MM.1S (cell line): ENCODE measurements around the gene LAX1.
A peak's percentile ranks its signal among the peaks of the same experiment; 100 is the strongest.

Experiments
- DNase-seq: peaks from one replicate; pipeline ENCODE4 v3.0.0-alpha.2; 2015
- H2AFZ ChIP-seq: fragments of 300-600 bp; sonication (generic); 2 replicates; pipeline ENCODE4 v1.6.0; 2016; ENCODE audit warnings: antibody characterized with exemption, low read length
- H3F3A ChIP-seq: fragments of 300-600 bp; sonication (generic); 2 replicates; pipeline ENCODE4 v1.6.1; 2016; ENCODE audit warnings: mild to moderate bottlenecking, antibody characterized with exemption, low read length, moderate library complexity, mixed read lengths; ENCODE audit not compliant: insufficient read depth
- H3K27ac ChIP-seq: fragments of 300-600 bp; sonication (generic); 2 replicates; pipeline ENCODE4 v1.5.1; 2016; ENCODE audit warnings: mild to moderate bottlenecking, low read length
- H3K27me3 ChIP-seq: fragments of 300-600 bp; sonication (generic); replicated peaks from 2 replicates; pipeline ENCODE4 v1.6.0; 2016; ENCODE audit warnings: low read length; ENCODE audit not compliant: insufficient read depth
- H3K36me3 ChIP-seq: fragments of 300-600 bp; sonication (generic); replicated peaks from 2 replicates; pipeline ENCODE4 v1.6.1; 2016; ENCODE audit warnings: mild to moderate bottlenecking, low read length, mixed read lengths; ENCODE audit not compliant: insufficient read depth
- H3K4me1 ChIP-seq: fragments of 300-600 bp; sonication (generic); 2 replicates; pipeline ENCODE4 v1.6.1; 2016; ENCODE audit warnings: low read length, mixed read lengths
- H3K4me2 ChIP-seq: fragments of 300-600 bp; sonication (generic); 2 replicates; pipeline ENCODE4 v1.6.0; 2016; ENCODE audit warnings: low read depth, low read length
- H3K4me3 ChIP-seq: fragments of 300-600 bp; sonication (generic); 2 replicates; pipeline ENCODE4 v1.5.1; 2016; ENCODE audit warnings: low read length, mixed read lengths
- H3K79me2 ChIP-seq: fragments of 300-600 bp; sonication (generic); 2 replicates; pipeline ENCODE4 v1.6.1; 2016; ENCODE audit warnings: mixed run types, low read length, mixed read lengths
- H3K9ac ChIP-seq: fragments of 300-600 bp; sonication (generic); 2 replicates; pipeline ENCODE4 v1.6.1; 2016; ENCODE audit warnings: low read length, mixed read lengths
- H3K9me2 ChIP-seq: fragments of 300-600 bp; sonication (generic); replicated peaks from 2 replicates; pipeline ENCODE4 v1.6.1; 2016; ENCODE audit warnings: mild to moderate bottlenecking, low read length, mixed read lengths; ENCODE audit not compliant: insufficient read depth
- H3K9me3 ChIP-seq: fragments of 300-600 bp; sonication (generic); replicated peaks from 2 replicates; pipeline ENCODE4 v1.6.1; 2016; ENCODE audit warnings: mild to moderate bottlenecking, low read length, mixed read lengths; ENCODE audit not compliant: insufficient read depth
- H4K20me1 ChIP-seq: fragments of 300-600 bp; sonication (generic); 2 replicates; pipeline ENCODE4 v1.6.1; 2016; ENCODE audit warnings: mild to moderate bottlenecking, low read length, moderate library complexity, mixed read lengths; ENCODE audit not compliant: insufficient read depth
- CTCF ChIP-seq: fragments of 300-600 bp; sonication (generic); IDR thresholded peaks from 2 replicates; pipeline ENCODE4 v1.5.1; 2016; ENCODE audit warnings: antibody characterized with exemption, low read length, mixed read lengths
- EZH2 ChIP-seq: fragments of 300-600 bp; sonication (generic); optimal IDR thresholded peaks from 2 replicates; pipeline ENCODE3; 2017; ENCODE audit warnings: low read depth, mild to moderate bottlenecking, antibody characterized with exemption, low read length, mixed read lengths
- EZH2phosphoT487 ChIP-seq: fragments of 300-600 bp; sonication (generic); IDR thresholded peaks from 2 replicates; pipeline ENCODE4 v1.6.1; 2018; ENCODE audit warnings: antibody characterized with exemption, low read length

Gene LAX1

GRCh38 chr1:203795441-203796235, 30.7 kb downstream of the LAX1 start, which contains the start of the genes ZBED6 and ZC3H11A:
TSS of gene ZBED6 (plus strand) at chr1:203795623. CDS start at chr1:203797523, 1,900 bp downstream.
TSS of gene ZC3H11A (plus strand) at chr1:203795623. CDS start at chr1:203817071, 21,448 bp downstream.
- no peaks in the 10 kb centered on the region for H3K27me3 ChIP-seq
- TF ChIP-seq EZH2 (no peak), EZH2phosphoT487 (no peak), CTCF (no peak)
- H3F3A ChIP-seq: no peaks in the 10 kb centered on the region
- peaks cover 14% of the 10 kb centered on the region; the same call in 1 of the 2 replicates for H3K36me3 ChIP-seq
- H4K20me1 ChIP-seq: peaks cover 30% of the 10 kb centered on the region
- peak within 1 kb of the TSS; percentile 64 for H3K27ac ChIP-seq
- H2AFZ ChIP-seq: peak within 1 kb of the TSS; percentile 36
- H3K4me1 ChIP-seq: peaks cover 36% of the 10 kb centered on the region
- peak within 1 kb of the TSS; percentile 70 for H3K9ac ChIP-seq
- H3K79me2 ChIP-seq: peaks cover 52% of the 10 kb centered on the region
- H3K9me3 ChIP-seq: no peaks in the 10 kb centered on the region
- peak within 1 kb of the TSS; percentile 66 for H3K4me3 ChIP-seq
- peak; percentile 100 for DNase-seq
- H3K4me2 ChIP-seq: peak within 1 kb of the TSS; percentile 61
- H3K9me2 ChIP-seq: no peaks in the 10 kb centered on the region

GRCh38 chr1:203796236-203796605, 31.2 kb downstream of the LAX1 start:
- peaks cover 58% of the 10 kb centered on the region for H3K79me2 ChIP-seq
- no peaks in the 10 kb centered on the region for H3K9me3 ChIP-seq
- peak overlapping the region; percentile 64; the same call in 1 of the 2 replicates for H3K27ac ChIP-seq
- peaks cover 36% of the 10 kb centered on the region for H3K4me1 ChIP-seq
- H3K27me3 ChIP-seq: no peaks in the 10 kb centered on the region
- H3K36me3 ChIP-seq: peaks cover 14% of the 10 kb centered on the region; the same call in 1 of the 2 replicates
- H2AFZ ChIP-seq: no peak overlapping the region
- H3K9me2 ChIP-seq: no peaks in the 10 kb centered on the region
- H3F3A ChIP-seq: no peaks in the 10 kb centered on the region
- DNase-seq: peak; percentile 40
- no peak for TF ChIP-seq EZH2
- no peak for TF ChIP-seq CTCF
- no peak for TF ChIP-seq EZH2phosphoT487
- peaks cover 32% of the 10 kb centered on the region for H4K20me1 ChIP-seq
- peak overlapping the region; percentile 66 for H3K4me3 ChIP-seq
- peak overlapping the region; percentile 70 for H3K9ac ChIP-seq
- H3K4me2 ChIP-seq: peak overlapping the region; percentile 50

DNA sequence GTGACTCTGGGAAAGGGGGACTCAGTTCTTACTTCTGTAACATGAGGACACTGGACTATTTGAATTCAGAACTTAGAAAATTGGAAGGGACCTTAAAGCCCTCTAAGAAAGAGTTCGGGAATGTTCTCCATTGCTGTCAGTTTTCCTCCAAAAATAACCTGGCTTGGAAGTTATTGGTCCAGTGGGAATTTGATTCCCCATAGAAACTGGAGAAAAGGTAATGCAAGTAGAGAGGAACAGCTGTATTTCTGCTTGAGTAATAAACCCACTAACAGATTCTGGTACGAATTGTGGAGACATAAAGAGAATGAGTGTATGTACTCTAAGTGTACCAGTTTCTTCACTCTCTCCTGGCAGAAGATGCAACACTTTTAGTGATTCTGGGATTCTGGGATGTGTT, 32.2 kb downstream of the LAX1 start:
- H4K20me1 ChIP-seq: peaks cover 40% of the 10 kb centered on the region
- no peak overlapping the region for H2AFZ ChIP-seq
- peaks cover 67% of the 10 kb centered on the region for H3K79me2 ChIP-seq
- no peaks in the 10 kb centered on the region for H3K9me2 ChIP-seq
- H3K27ac ChIP-seq: no peak overlapping the region
- no peaks in the 10 kb centered on the region for H3K9me3 ChIP-seq
- peak overlapping the region; percentile 66; the same call in 1 of the 2 replicates for H3K4me3 ChIP-seq
- no peak for DNase-seq
- peaks cover 14% of the 10 kb centered on the region for H3K36me3 ChIP-seq
- H3K4me1 ChIP-seq: peaks cover 36% of the 10 kb centered on the region
- H3K27me3 ChIP-seq: no peaks in the 10 kb centered on the region
- peak overlapping the region; percentile 50 for H3K4me2 ChIP-seq
- no peak overlapping the region for H3K9ac ChIP-seq
- H3F3A ChIP-seq: no peaks in the 10 kb centered on the region
- no peak for TF ChIP-seq EZH2
- TF ChIP-seq CTCF: no peak
- TF ChIP-seq EZH2phosphoT487: no peak
